Mesodermal cell (in vitro differentiated cells): ENCODE data around the gene PAGE1. TPM values are rescaled to one million over a fixed set of nuclear protein-coding genes. Genes with fewer than 3 reads are reported as not detected.
"Not testable (repeated sequence)": the region's sequence is repeated elsewhere in the genome, so short reads cannot be mapped to it uniquely, and the experiment has no call there.

Experiments
- H3K27ac ChIP-seq: 2 replicates; pipeline ENCODE4 v1.7.0; 2013; ENCODE audit warnings: mild to moderate bottlenecking, low read depth, low read length, moderate library complexity; ENCODE audit not compliant: severe bottlenecking
- H3K36me3 ChIP-seq: 2 replicates; pipeline ENCODE4 v1.7.1; 2013; ENCODE audit warnings: mild to moderate bottlenecking, low read length, moderate library complexity; ENCODE audit not compliant: control insufficient read depth, insufficient read depth
- H3K4me1 ChIP-seq: one replicate; pipeline ENCODE4 v1.7.1; 2013; ENCODE audit warnings: mild to moderate bottlenecking, low read length; ENCODE audit not compliant: insufficient read depth, control insufficient read depth, poor library complexity, severe bottlenecking
- H3K4me3 ChIP-seq: 2 replicates; pipeline ENCODE4 v1.7.0; 2013; ENCODE audit warnings: low read length, control low read depth, mild to moderate bottlenecking; ENCODE audit not compliant: insufficient read depth, poor library complexity, severe bottlenecking; ENCODE audit errors: extremely low read depth
- H3K9me3 ChIP-seq: 2 replicates; pipeline ENCODE4 v1.7.1; 2013; ENCODE audit warnings: mild to moderate bottlenecking, low read length, moderate library complexity; ENCODE audit not compliant: control insufficient read depth
- WGBS, 2 experiments: methylation state at CpG; one replicate each; pipeline ENCODE4 v1.1.5; 2013; ENCODE audit warnings: missing lambda C conversion rate in 2 of 2; ENCODE audit not compliant: insufficient coverage in 2 of 2; 5-methylcytosine and 5-hydroxymethylcytosine counted together
- polyA plus RNA-seq, 2 experiments: library from polyadenylated mRNA; stranded (reverse); fragments of 50-300 nt; gene quantifications; one replicate each; pipeline ENCODE4 v1.2.3, GENCODE V29; 2013

The PAGE1 gene, protein sequence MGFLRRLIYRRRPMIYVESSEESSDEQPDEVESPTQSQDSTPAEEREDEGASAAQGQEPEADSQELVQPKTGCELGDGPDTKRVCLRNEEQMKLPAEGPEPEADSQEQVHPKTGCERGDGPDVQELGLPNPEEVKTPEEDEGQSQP
- polyA plus RNA-seq (2013, experiment 1 of 2), result not detected
- not detected for polyA plus RNA-seq (2013, experiment 2 of 2)

DNA sequence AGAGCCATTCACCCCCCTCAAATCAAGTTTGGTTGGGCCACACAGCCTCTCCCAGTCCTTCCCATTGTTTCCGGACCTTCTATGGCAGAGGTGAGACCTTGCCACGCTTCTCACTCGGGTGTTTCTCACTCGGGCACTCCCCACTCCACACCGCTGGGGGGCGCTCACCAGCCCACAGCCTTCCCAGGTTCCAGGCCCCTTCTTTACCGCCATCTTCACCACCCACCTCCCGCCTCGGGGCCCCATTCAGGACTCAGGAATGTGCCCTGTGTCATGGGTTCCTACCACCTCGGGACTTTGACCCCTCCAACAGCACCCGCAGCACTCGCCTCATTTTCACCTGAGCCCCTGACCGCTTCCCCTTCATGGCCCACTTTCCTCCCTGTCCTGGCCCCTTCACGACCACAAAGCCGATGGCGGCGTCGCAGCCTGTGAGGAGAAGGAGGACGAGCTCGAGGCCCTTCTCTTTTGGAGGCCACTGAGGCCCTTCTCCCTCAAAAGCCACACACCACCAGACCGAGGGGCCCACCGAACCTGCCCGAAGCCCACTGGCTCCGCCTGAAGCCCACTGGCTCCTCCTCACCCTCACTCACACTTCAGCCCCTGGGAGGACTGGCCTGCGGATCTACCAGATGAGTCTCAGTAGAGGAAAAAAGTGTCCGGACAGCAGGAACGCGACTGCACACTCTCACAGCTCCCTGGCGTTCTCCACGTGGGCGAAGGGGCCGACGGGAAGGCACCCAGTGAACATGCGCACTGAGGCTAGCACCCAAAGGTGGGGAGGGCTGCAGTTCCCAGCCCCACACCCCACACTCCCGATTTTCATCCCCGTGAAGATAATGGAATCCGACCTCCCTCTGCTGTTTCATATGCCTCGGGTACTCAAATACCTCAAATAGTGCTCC lies at the start of gene PAGE1:
TSS of gene PAGE1 (minus strand) at position 709 of the 905 bp plus-strand sequence. CDS start 1,214 bp downstream, outside the sequence.
- H3K9me3 ChIP-seq, result no peaks in the 10 kb centered on the region
- H3K36me3 ChIP-seq, result no peaks in the 10 kb centered on the region
- 92 to 95% methylated on average over 11 to 15 of the region's 38 CpGs for WGBS, 2 experiments
- H3K4me1 ChIP-seq, result no peaks in the 10 kb centered on the region
- no peak within 1 kb of the TSS for H3K4me3 ChIP-seq
- H3K27ac ChIP-seq, result no peak within 1 kb of the TSS

DNA sequence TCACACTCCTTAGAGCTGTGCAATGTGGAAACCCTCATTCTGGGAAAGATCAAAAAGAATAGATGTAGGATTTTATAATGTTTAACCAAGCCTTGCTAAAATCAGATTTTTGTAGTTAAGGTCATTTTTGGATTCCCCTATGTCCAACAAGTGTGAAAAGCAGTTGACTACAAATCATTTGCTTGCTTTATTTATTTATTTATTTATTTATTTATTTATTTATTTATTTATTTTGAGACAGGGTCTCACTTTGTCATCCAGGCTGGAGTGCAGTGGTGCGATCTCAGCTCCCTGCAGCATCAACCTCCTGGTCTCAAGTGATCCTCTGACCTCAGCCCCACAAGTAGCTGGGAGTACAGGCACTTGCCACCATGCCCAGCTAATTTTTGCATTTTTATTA lies 45.7 kb upstream of the PAGE1 start:
- no CpG with 5 or more reads among the region's 1 CpG for WGBS, 2 experiments
- H3K4me1 ChIP-seq, H3K9me3 ChIP-seq, H3K4me3 ChIP-seq, H3K36me3 ChIP-seq, H3K27ac ChIP-seq: not testable (repeated sequence)

DNA sequence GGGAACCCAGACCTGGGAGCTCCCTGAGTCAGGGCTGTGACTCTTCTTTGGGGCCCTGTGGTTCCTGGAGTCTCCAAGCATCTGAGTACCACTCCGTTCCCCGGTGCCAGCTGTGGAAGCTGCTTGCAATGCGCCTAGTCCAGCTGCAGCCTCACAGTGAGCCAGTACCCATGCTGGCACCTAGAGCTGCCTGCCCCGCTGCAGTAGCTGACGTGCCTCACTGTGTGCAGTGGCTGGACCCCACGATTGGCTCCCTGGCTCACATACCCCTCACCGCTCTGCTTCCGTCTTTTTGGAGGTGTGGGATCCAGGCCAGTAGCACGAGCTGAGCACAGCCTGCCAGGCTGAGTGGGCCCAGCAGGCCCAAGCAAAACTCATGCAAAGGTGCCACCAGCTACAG lies 32.1 kb upstream of the PAGE1 start:
- H3K27ac ChIP-seq, result no peak overlapping the region
- no peaks in the 10 kb centered on the region for H3K9me3 ChIP-seq
- H3K36me3 ChIP-seq, result no peaks in the 10 kb centered on the region
- H3K4me3 ChIP-seq, result no peak overlapping the region
- no peaks in the 10 kb centered on the region for H3K4me1 ChIP-seq
- 94 to 100% methylated on average over 4 of the region's 9 CpGs for WGBS, 2 experiments

DNA sequence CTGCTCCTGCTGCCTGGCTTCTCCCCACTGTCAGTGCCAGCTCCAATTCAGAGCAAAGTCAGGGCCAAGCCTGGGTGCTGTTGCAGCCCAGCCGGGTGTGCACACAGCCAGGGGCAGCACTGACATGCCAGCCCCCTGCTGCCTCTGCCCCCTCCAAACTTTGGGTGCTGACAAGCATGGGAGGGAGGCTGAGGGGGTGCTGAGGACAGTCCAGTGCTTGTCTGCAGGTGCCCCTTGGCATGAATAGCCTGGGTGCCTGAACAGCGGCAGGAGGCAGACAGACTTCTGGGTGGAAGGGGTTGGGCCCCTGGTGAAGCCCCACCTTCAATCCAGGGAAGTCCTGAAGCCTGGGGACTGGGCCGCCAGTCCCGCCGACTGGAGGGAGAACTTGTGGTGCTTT lies 31.2 kb upstream of the PAGE1 start:
- no CpG with 5 or more reads among the region's 5 CpGs for WGBS, 2 experiments
- no peak overlapping the region for H3K27ac ChIP-seq

DNA sequence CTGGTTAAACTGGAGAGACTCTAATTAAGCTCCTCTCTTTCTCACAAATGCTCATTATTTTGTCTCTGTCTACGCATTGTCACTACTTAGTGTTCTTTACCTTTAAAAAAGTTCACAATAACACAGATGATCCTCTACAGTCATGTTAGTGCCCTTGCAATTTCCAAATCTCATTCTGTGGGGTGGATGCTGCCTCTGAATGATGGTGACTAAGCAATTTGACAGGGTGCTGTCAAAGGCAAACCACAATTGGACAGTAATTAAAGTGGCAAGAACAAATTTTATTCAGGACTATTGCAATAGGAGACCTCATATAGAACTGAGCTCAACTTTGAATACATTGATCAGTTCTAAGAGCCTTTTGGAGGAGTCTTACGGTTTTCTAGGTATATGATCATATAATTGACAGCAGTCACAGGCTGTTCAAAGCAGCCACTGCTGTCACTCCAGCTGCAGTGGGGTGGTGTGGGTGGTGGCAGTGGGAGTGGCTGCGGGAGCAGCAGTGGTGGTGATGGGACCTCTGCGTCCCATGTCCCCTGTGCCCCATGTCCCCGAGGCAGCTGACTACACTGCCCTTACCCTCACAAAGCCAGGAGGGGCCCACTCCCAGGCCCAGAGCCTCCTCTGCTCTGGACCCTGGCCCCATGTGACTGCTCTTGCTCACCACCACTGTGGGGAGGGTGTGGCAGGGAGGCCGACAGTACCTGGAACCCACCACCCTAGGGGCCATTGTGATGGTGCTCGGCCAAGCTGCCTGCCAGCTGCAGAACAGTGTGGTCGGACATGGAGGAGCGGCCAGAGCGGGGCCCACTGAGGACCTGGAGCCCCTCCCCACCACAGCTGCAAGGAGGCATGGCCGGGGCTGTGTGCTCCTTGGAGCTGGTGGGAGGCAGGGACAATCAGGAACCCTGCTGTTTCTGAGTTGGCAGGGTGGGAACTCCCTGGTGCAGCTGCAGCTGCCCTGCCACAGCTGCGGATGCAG lies 30.4 kb upstream of the PAGE1 start:
- Histone ChIP-seq H3K9me3 (no peaks in the 10 kb centered on the region), H3K36me3 (no peaks in the 10 kb centered on the region), H3K4me1 (no peaks in the 10 kb centered on the region), H3K4me3 (no peak overlapping the region), H3K27ac (no peak overlapping the region)
- 86% methylated on average over 3 of the region's 12 CpGs; no CpG with 5 or more reads in 1 of the 2 experiments for WGBS, 2 experiments

More for the DNA sequence above, 31.2 kb upstream of the PAGE1 start:
- Histone ChIP-seq H3K4me3 (no peak overlapping the region), H3K4me1 (no peaks in the 10 kb centered on the region), H3K36me3 (no peaks in the 10 kb centered on the region), H3K9me3 (no peaks in the 10 kb centered on the region)

DNA sequence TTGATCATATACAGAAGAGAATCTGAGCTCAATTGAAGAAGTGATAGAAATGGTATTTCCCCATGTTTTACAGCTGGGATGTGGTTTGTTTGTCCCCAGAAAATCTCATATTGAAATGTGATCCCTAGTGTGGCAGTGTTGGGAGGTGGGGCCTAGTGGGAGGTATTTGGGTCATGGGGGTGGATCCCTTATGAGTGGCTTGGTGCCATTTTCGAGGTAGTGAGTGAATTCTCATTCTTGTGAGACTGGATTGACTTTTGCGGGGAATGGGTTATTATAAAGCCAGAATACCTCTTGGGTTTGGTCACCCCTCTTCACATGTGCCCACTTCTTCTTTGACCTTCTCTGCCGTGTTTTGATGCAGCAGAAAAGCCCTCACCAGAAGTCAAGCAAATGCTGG lies 29.6 kb upstream of the PAGE1 start:
- 100% methylated on average over 1 of the region's 3 CpGs; no CpG with 5 or more reads in 1 of the 2 experiments for WGBS, 2 experiments
- no peak overlapping the region for H3K27ac ChIP-seq
- H3K36me3 ChIP-seq, result no peaks in the 10 kb centered on the region
- no peak overlapping the region for H3K4me3 ChIP-seq
- no peaks in the 10 kb centered on the region for H3K4me1 ChIP-seq
- no peaks in the 10 kb centered on the region for H3K9me3 ChIP-seq

DNA sequence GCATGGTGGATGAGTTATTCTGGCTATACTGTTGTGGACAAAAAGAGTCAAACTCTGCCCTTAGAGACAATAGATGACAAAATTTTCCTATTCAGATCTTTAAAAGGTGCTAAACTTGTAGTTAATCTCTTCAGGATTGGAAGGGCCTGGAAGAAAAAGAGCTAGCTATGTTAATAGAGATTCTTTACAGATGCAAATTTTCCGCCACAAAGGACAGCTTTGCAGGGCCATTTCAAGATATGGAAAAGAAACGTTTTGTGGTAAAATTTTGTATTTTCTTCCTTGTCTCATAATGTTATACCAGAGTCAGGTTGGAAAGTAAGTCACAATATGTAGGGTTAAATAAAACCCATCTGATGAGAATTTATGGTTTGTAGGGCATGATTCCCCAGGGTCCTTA lies 24.3 kb upstream of the PAGE1 start:
- not testable (repeated sequence) for H3K4me3 ChIP-seq, H3K36me3 ChIP-seq, H3K4me1 ChIP-seq, H3K27ac ChIP-seq, H3K9me3 ChIP-seq
- WGBS, 2 experiments, result no CpG with 5 or more reads among the region's 2 CpGs

DNA sequence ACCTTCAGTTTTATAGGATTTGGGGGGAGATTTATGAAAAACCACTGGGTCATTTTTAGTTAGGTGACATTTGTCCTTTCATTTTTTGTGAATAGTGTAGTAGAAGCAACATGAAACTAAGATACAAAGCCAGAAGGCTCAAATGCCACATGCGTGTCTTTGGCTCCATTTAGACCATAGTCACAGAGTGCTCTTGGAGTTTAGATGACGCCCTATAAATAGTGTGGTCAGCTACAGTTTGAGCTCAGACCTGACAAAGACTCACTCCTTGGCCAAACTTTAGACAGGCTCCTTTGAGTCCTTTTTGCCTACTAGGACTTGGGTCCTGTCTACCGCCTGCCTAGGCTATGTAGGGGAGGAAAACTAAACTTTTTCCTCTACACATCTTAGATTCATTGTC lies 16.8 kb upstream of the PAGE1 start:
- Histone ChIP-seq H3K4me1 (no peaks in the 10 kb centered on the region), H3K4me3 (no peak overlapping the region), H3K27ac (no peak overlapping the region), H3K36me3 (no peaks in the 10 kb centered on the region), H3K9me3 (no peaks in the 10 kb centered on the region)
- WGBS, 2 experiments, result 100% methylated on average over 1 of the region's 3 CpGs; no CpG with 5 or more reads in 1 of the 2 experiments

DNA sequence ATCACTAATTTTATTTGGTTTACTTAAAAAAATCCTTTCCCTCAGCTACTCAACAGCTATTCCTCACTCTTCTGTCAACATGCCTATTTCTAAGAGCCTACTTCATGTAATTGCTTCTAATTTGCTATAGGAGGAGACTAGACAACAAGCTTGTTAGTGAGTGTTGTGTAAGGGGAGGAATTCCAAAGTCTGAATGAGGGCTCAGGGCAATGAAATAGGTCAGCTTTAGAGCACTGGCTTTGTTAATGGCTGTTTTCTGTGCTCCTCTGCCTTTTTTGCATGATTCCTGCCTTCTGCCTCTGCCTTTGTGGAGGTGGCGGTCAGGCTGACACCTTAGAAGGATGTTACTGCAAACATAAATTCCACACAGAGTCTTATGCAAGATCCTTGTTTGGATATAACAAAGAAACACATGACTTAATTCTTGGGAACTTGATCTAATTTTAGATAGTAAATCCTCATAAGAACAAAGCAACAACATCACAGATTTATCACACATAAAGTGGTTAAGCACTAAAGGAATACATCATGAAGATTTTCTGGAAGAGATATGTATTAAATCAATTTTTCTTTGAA lies 15.0 kb upstream of the PAGE1 start:
- Histone ChIP-seq H3K9me3 (no peaks in the 10 kb centered on the region), H3K36me3 (no peaks in the 10 kb centered on the region), H3K4me3 (no peak overlapping the region), H3K4me1 (no peaks in the 10 kb centered on the region), H3K27ac (no peak overlapping the region)
- WGBS, 2 experiments, result 83% methylated on average over 1 of the region's 1 CpG; no CpG with 5 or more reads in 1 of the 2 experiments
